WTC11 (cell line): ENCODE results near the gene SELENOI.

Source experiments
- ESRRA ChIP-seq: sonication (generic); formaldehyde crosslinking; IDR thresholded peaks from 2 replicates; pipeline ENCODE4 v1.8.1; 2022; ENCODE audit warnings: mild to moderate bottlenecking, missing genetic modification reagents, borderline replicate concordance
- GABPB1 ChIP-seq: sonication (generic); formaldehyde crosslinking; IDR thresholded peaks from 2 replicates; pipeline ENCODE4 v1.8.1; 2023; ENCODE audit warnings: mild to moderate bottlenecking, missing genetic modification reagents
- GTF2I ChIP-seq: fragments of 250-450 bp; sonication (Bioruptor Pico); conservative IDR thresholded peaks from 2 replicates; pipeline ENCODE4 v1.4.0; 2021; ENCODE audit warnings: mild to moderate bottlenecking
- NR3C1 ChIP-seq: sonication (generic); formaldehyde crosslinking; conservative IDR thresholded peaks from 2 replicates; pipeline ENCODE4 v1.8.1; 2023; ENCODE audit warnings: low read depth, mild to moderate bottlenecking, missing genetic modification reagents
- ZBTB21 ChIP-seq: sonication (generic); formaldehyde crosslinking; IDR thresholded peaks from 2 replicates; pipeline ENCODE4 v1.8.1; 2023; ENCODE audit warnings: mild to moderate bottlenecking, missing genetic modification reagents, borderline replicate concordance
- ZNF121 ChIP-seq: sonication (generic); formaldehyde crosslinking; IDR thresholded peaks from 2 replicates; pipeline ENCODE4 v1.8.0; 2023; ENCODE audit warnings: missing genetic modification reagents
- ZNF138 ChIP-seq: sonication (generic); formaldehyde crosslinking; conservative IDR thresholded peaks from 2 replicates; pipeline ENCODE4 v1.8.1; 2022; ENCODE audit warnings: mild to moderate bottlenecking, moderate library complexity, missing genetic modification reagents
- TF ChIP-seq, protein P1 (sequence below): fragments of 200-600 bp; IDR thresholded peaks from 2 replicates; pipeline ENCODE4 v1.8.0; 2022; ENCODE audit warnings: antibody characterized with exemption
- TF ChIP-seq, protein P2 (sequence below): sonication (generic); formaldehyde crosslinking; IDR thresholded peaks from 2 replicates; pipeline ENCODE4 v1.8.1; 2023; ENCODE audit warnings: mild to moderate bottlenecking, missing genetic modification reagents, borderline replicate concordance
- TF ChIP-seq, protein P3 (sequence below): sonication (generic); formaldehyde crosslinking; IDR thresholded peaks from 2 replicates; pipeline ENCODE4 v1.8.1; 2022; ENCODE audit warnings: low read depth, missing genetic modification reagents, borderline replicate concordance
- TF ChIP-seq, protein P4 (sequence below): sonication (generic); formaldehyde crosslinking; IDR thresholded peaks from 2 replicates; pipeline ENCODE4 v1.8.1; 2022; ENCODE audit warnings: missing genetic modification reagents, borderline replicate concordance

DNA sequence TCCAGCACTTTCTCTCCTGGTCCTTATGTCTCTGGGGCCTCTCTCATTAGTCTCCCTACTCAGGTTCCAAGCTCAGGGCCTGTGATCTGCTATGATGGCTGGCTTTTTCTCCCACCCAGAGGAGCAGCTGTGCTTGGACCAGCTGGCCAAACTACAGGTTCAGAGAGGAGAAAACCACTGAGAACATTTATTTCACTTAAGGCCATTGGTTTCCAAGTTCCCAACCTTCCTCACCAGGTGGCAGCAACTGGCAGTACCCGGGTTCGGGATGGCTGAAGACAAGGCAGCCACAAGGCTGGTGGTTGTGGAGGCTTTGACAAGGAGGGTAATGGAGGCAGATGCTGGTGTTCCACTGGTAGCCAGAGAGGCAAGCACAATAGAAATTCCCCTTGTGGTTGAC, 29.9 kb upstream of the SELENOI start:
- TF ChIP-seq, protein P1, sequence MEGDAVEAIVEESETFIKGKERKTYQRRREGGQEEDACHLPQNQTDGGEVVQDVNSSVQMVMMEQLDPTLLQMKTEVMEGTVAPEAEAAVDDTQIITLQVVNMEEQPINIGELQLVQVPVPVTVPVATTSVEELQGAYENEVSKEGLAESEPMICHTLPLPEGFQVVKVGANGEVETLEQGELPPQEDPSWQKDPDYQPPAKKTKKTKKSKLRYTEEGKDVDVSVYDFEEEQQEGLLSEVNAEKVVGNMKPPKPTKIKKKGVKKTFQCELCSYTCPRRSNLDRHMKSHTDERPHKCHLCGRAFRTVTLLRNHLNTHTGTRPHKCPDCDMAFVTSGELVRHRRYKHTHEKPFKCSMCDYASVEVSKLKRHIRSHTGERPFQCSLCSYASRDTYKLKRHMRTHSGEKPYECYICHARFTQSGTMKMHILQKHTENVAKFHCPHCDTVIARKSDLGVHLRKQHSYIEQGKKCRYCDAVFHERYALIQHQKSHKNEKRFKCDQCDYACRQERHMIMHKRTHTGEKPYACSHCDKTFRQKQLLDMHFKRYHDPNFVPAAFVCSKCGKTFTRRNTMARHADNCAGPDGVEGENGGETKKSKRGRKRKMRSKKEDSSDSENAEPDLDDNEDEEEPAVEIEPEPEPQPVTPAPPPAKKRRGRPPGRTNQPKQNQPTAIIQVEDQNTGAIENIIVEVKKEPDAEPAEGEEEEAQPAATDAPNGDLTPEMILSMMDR: no peak
- TF ChIP-seq ZBTB21 (CRISPR knock-in tag) (no peak), NR3C1 (CRISPR knock-in tag) (no peak), ZNF121 (CRISPR knock-in tag) (no peak), GABPB1 (CRISPR knock-in tag) (no peak), ZNF138 (CRISPR knock-in tag) (no peak), GTF2I (no peak), ESRRA (CRISPR knock-in tag) (no peak)
- TF ChIP-seq, protein P2, sequence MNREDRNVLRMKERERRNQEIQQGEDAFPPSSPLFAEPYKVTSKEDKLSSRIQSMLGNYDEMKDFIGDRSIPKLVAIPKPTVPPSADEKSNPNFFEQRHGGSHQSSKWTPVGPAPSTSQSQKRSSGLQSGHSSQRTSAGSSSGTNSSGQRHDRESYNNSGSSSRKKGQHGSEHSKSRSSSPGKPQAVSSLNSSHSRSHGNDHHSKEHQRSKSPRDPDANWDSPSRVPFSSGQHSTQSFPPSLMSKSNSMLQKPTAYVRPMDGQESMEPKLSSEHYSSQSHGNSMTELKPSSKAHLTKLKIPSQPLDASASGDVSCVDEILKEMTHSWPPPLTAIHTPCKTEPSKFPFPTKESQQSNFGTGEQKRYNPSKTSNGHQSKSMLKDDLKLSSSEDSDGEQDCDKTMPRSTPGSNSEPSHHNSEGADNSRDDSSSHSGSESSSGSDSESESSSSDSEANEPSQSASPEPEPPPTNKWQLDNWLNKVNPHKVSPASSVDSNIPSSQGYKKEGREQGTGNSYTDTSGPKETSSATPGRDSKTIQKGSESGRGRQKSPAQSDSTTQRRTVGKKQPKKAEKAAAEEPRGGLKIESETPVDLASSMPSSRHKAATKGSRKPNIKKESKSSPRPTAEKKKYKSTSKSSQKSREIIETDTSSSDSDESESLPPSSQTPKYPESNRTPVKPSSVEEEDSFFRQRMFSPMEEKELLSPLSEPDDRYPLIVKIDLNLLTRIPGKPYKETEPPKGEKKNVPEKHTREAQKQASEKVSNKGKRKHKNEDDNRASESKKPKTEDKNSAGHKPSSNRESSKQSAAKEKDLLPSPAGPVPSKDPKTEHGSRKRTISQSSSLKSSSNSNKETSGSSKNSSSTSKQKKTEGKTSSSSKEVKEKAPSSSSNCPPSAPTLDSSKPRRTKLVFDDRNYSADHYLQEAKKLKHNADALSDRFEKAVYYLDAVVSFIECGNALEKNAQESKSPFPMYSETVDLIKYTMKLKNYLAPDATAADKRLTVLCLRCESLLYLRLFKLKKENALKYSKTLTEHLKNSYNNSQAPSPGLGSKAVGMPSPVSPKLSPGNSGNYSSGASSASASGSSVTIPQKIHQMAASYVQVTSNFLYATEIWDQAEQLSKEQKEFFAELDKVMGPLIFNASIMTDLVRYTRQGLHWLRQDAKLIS (CRISPR knock-in tag): no peak
- TF ChIP-seq, protein P3, sequence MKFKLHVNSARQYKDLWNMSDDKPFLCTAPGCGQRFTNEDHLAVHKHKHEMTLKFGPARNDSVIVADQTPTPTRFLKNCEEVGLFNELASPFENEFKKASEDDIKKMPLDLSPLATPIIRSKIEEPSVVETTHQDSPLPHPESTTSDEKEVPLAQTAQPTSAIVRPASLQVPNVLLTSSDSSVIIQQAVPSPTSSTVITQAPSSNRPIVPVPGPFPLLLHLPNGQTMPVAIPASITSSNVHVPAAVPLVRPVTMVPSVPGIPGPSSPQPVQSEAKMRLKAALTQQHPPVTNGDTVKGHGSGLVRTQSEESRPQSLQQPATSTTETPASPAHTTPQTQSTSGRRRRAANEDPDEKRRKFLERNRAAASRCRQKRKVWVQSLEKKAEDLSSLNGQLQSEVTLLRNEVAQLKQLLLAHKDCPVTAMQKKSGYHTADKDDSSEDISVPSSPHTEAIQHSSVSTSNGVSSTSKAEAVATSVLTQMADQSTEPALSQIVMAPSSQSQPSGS (CRISPR knock-in tag): no peak
- TF ChIP-seq, protein P4, sequence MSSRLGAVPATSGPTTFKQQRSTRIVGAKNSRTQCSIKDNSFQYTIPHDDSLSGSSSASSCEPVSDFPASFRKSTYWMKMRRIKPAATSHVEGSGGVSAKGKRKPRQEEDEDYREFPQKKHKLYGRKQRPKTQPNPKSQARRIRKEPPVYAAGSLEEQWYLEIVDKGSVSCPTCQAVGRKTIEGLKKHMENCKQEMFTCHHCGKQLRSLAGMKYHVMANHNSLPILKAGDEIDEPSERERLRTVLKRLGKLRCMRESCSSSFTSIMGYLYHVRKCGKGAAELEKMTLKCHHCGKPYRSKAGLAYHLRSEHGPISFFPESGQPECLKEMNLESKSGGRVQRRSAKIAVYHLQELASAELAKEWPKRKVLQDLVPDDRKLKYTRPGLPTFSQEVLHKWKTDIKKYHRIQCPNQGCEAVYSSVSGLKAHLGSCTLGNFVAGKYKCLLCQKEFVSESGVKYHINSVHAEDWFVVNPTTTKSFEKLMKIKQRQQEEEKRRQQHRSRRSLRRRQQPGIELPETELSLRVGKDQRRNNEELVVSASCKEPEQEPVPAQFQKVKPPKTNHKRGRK (CRISPR knock-in tag): no peak
